IPS DF 4.7 (cell line): Measurements from ENCODE around the gene BBIP1.

Source experiments
- DNase-seq: peaks from one replicate; pipeline ENCODE4 v3.0.0-alpha.2; 2013; ENCODE audit warnings: low spot score; ENCODE audit errors: extremely low read depth

BBIP1 gene

GRCh38 chr10:110863956-110864355 lies 55.0 kb downstream of the BBIP1 start:
- no peak for DNase-seq

- DNase-seq, result no peak
Measured at GRCh38 chr10:110863361-110863760, 55.6 kb downstream of the BBIP1 start.

- DNase-seq, result no peak
Measured at GRCh38 chr10:110862961-110863360, 56.0 kb downstream of the BBIP1 start.

GRCh38 chr10:110861930-110862649 lies 56.9 kb downstream of the BBIP1 start:
- DNase-seq, result no peak

- no peak for DNase-seq
Measured at GRCh38 chr10:110861476-110861875, 57.5 kb downstream of the BBIP1 start.

- DNase-seq, result no peak
Measured at GRCh38 chr10:110860576-110861241, 58.3 kb downstream of the BBIP1 start.

- no peak for DNase-seq
Measured at GRCh38 chr10:110859973-110860376, 59.0 kb downstream of the BBIP1 start.

- no peak for DNase-seq
Measured at GRCh38 chr10:110859206-110859972, 59.6 kb downstream of the BBIP1 start.

GRCh38 chr10:110858297-110858934 lies 60.6 kb downstream of the BBIP1 start:
- DNase-seq, result no peak

- no peak for DNase-seq
Measured at GRCh38 chr10:110857265-110858171, 61.5 kb downstream of the BBIP1 start.

GRCh38 chr10:110853921-110854605 lies 64.9 kb downstream of the BBIP1 start:
- DNase-seq, result no peak

- no peak for DNase-seq
Measured at GRCh38 chr10:110852947-110853346, 66.0 kb downstream of the BBIP1 start.

- no peak for DNase-seq
Measured at GRCh38 chr10:110852255-110852896, 66.6 kb downstream of the BBIP1 start.

- DNase-seq, result no peak
Measured at GRCh38 chr10:110851020-110851612, 67.9 kb downstream of the BBIP1 start.

GRCh38 chr10:110850099-110850498 lies 68.9 kb downstream of the BBIP1 start:
- DNase-seq, result no peak
